HepG2 (cell line): ENCODE results near the gene MZF1. TPM values are rescaled to one million over a fixed set of nuclear protein-coding genes. Genes with fewer than 3 reads are reported as not detected.

Source experiments
- MED1 ChIP-seq: sonication (generic); formaldehyde crosslinking; IDR thresholded peaks from 2 replicates; pipeline ENCODE4 v1.4.0; 2020; ENCODE audit warnings: missing genetic modification reagents
- MED8 ChIP-seq: sonication (generic); formaldehyde crosslinking; IDR thresholded peaks from 2 replicates; pipeline ENCODE4 v1.8.1; 2023; ENCODE audit warnings: mild to moderate bottlenecking, missing genetic modification reagents; ENCODE audit not compliant: insufficient replicate concordance
- POGZ ChIP-seq: sonication (generic); formaldehyde crosslinking; IDR thresholded peaks from 2 replicates; pipeline ENCODE4 v1.4.0; 2020; ENCODE audit warnings: mild to moderate bottlenecking, missing genetic modification reagents
- TMF1 ChIP-seq: sonication (generic); formaldehyde crosslinking; IDR thresholded peaks from 2 replicates; pipeline ENCODE4 v1.8.1; 2022; ENCODE audit warnings: low read depth, missing genetic modification reagents
- ZFP41 ChIP-seq: sonication (generic); formaldehyde crosslinking; IDR thresholded peaks from 2 replicates; pipeline ENCODE4 v1.4.0; 2020; ENCODE audit warnings: mild to moderate bottlenecking, missing genetic modification reagents, borderline replicate concordance
- ZNF337 ChIP-seq: sonication (generic); formaldehyde crosslinking; IDR thresholded peaks from 2 replicates; pipeline ENCODE4 v1.5.1; 2020; ENCODE audit warnings: missing genetic modification reagents, low read depth, mild to moderate bottlenecking, borderline replicate concordance
- ZNF570 ChIP-seq: sonication (generic); formaldehyde crosslinking; IDR thresholded peaks from 2 replicates; pipeline ENCODE4 v1.4.0; 2020; ENCODE audit warnings: mild to moderate bottlenecking, missing genetic modification reagents, borderline replicate concordance
- ZNF619 ChIP-seq: sonication (generic); formaldehyde crosslinking; IDR thresholded peaks from 2 replicates; pipeline ENCODE4 v1.4.0; 2020; ENCODE audit warnings: mild to moderate bottlenecking, missing genetic modification reagents
- ZNF670 ChIP-seq: sonication (generic); formaldehyde crosslinking; IDR thresholded peaks from 2 replicates; pipeline ENCODE4 v1.8.0; 2022; ENCODE audit warnings: mild to moderate bottlenecking, missing genetic modification reagents, borderline replicate concordance
- polyA plus RNA-seq, 8 experiments: library from polyadenylated mRNA; depleted of rRNA in 3 of 8; stranded (reverse) in 7 of 8; unstranded in 1 of 8; fragments of >200 nt; fragmentation: Illumina TruSeq in 4 of 8; extraction: Trizol in 4 of 8; gene quantifications; 2 replicates each; pipeline versions ENCODE4 v1.2.1 to v1.2.3, GENCODE V29; 2011 to 2016; ENCODE audit warnings: low read depth in 4 of 8, missing spikeins in 1 of 8, mixed read lengths in 1 of 8; ENCODE audit not compliant: insufficient read depth in 1 of 8
- total RNA-seq, 5 experiments: library from RNA; depleted of rRNA; stranded (reverse); fragments of >200 nt; fragmentation: Illumina TruSeq; extraction: Trizol; gene quantifications; 2 replicates each; pipeline ENCODE4 v1.2.3, GENCODE V29; 2016; ENCODE audit warnings: low read depth in 1 of 5
- TF ChIP-seq, protein P1 (sequence below): sonication (generic); formaldehyde crosslinking; IDR thresholded peaks from 2 replicates; pipeline ENCODE4 v1.4.0; 2020; ENCODE audit warnings: missing genetic modification reagents, borderline replicate concordance
- TF ChIP-seq, protein P2 (sequence below): sonication (generic); formaldehyde crosslinking; IDR thresholded peaks from 2 replicates; pipeline ENCODE4 v1.5.0; 2020; ENCODE audit warnings: missing genetic modification reagents
- TF ChIP-seq, protein P3 (sequence below): sonication (generic); formaldehyde crosslinking; conservative IDR thresholded peaks from 2 replicates; pipeline ENCODE4 v1.4.0; 2020; ENCODE audit warnings: missing genetic modification reagents
- TF ChIP-seq, protein P4 (sequence below): sonication (generic); formaldehyde crosslinking; IDR thresholded peaks from 2 replicates; pipeline ENCODE4 v1.5.1; 2020; ENCODE audit warnings: missing genetic modification reagents, mild to moderate bottlenecking, borderline replicate concordance
- TF ChIP-seq, protein P5 (sequence below): sonication (generic); formaldehyde crosslinking; IDR thresholded peaks from 2 replicates; pipeline ENCODE4 v1.5.1; 2020; ENCODE audit warnings: mild to moderate bottlenecking, missing genetic modification reagents, moderate library complexity

MZF1 gene
- total and polyA plus RNA-seq, 2 of the 13 experiments (the other 11 are each of a cell fraction or from before 2014, with no cell fraction given): 3.1 to 8.1 TPM

DNA sequence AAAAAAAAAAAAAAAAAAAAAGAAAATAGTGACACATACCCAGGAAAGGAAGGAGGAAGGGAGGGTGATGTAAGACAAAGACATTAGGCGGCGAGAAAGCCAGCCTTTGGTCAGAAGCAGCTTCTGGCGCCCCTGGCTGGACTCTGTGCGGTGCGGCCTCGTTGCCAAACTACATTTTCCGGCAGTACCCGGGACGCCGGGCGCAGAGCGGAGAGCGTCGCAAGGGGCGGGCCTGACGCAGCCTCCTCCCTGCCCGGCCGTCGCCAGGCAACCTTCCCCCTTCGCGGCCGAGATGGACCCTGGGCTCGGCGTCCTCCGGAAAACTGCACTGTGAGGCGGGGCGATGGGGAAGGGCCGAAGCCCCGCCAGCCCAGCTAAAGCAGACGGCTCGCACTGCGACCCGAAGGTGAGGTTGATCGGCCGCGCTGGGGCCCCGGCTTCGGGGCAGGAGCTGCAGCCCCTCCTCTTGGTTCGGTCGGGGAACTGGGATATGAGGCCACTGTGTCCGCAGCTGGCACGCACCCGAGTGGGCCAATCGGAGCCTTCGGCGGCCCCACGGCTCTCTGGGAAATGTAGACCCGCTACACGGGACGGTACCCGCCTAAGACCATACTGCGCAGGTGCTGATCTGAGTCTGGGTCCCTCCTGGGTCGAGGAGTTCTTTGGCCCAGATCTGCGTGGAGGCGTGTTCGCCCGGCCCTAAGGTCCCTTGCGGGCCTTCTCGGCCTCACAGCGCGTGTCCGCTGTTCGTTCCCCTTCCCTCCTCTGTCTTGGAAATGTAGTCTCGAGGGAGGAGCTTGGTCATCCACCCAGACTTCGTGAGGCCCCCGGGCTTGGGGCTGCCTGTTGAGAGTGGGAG, 2.3 kb upstream of the MZF1 start (continued):
- no peak for TF ChIP-seq ZNF337 (CRISPR knock-in tag)
- no peak for TF ChIP-seq ZFP41 (CRISPR knock-in tag)
- TF ChIP-seq TMF1: no peak
- TF ChIP-seq, protein P1, sequence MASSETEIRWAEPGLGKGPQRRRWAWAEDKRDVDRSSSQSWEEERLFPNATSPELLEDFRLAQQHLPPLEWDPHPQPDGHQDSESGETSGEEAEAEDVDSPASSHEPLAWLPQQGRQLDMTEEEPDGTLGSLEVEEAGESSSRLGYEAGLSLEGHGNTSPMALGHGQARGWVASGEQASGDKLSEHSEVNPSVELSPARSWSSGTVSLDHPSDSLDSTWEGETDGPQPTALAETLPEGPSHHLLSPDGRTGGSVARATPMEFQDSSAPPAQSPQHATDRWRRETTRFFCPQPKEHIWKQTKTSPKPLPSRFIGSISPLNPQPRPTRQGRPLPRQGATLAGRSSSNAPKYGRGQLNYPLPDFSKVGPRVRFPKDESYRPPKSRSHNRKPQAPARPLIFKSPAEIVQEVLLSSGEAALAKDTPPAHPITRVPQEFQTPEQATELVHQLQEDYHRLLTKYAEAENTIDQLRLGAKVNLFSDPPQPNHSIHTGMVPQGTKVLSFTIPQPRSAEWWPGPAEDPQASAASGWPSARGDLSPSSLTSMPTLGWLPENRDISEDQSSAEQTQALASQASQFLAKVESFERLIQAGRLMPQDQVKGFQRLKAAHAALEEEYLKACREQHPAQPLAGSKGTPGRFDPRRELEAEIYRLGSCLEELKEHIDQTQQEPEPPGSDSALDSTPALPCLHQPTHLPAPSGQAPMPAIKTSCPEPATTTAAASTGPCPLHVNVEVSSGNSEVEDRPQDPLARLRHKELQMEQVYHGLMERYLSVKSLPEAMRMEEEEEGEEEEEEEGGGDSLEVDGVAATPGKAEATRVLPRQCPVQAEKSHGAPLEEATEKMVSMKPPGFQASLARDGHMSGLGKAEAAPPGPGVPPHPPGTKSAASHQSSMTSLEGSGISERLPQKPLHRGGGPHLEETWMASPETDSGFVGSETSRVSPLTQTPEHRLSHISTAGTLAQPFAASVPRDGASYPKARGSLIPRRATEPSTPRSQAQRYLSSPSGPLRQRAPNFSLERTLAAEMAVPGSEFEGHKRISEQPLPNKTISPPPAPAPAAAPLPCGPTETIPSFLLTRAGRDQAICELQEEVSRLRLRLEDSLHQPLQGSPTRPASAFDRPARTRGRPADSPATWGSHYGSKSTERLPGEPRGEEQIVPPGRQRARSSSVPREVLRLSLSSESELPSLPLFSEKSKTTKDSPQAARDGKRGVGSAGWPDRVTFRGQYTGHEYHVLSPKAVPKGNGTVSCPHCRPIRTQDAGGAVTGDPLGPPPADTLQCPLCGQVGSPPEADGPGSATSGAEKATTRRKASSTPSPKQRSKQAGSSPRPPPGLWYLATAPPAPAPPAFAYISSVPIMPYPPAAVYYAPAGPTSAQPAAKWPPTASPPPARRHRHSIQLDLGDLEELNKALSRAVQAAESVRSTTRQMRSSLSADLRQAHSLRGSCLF (CRISPR knock-in tag): no peak
- TF ChIP-seq, protein P2, sequence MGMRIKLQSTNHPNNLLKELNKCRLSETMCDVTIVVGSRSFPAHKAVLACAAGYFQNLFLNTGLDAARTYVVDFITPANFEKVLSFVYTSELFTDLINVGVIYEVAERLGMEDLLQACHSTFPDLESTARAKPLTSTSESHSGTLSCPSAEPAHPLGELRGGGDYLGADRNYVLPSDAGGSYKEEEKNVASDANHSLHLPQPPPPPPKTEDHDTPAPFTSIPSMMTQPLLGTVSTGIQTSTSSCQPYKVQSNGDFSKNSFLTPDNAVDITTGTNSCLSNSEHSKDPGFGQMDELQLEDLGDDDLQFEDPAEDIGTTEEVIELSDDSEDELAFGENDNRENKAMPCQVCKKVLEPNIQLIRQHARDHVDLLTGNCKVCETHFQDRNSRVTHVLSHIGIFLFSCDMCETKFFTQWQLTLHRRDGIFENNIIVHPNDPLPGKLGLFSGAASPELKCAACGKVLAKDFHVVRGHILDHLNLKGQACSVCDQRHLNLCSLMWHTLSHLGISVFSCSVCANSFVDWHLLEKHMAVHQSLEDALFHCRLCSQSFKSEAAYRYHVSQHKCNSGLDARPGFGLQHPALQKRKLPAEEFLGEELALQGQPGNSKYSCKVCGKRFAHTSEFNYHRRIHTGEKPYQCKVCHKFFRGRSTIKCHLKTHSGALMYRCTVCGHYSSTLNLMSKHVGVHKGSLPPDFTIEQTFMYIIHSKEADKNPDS: 0 out of 2 replicates have a peak, but pooled peaks have one; percentile 38
- 0 out of 2 replicates have a peak, but pooled peaks have one; percentile 56 for TF ChIP-seq ZNF670 (CRISPR knock-in tag)
- TF ChIP-seq, protein P3, sequence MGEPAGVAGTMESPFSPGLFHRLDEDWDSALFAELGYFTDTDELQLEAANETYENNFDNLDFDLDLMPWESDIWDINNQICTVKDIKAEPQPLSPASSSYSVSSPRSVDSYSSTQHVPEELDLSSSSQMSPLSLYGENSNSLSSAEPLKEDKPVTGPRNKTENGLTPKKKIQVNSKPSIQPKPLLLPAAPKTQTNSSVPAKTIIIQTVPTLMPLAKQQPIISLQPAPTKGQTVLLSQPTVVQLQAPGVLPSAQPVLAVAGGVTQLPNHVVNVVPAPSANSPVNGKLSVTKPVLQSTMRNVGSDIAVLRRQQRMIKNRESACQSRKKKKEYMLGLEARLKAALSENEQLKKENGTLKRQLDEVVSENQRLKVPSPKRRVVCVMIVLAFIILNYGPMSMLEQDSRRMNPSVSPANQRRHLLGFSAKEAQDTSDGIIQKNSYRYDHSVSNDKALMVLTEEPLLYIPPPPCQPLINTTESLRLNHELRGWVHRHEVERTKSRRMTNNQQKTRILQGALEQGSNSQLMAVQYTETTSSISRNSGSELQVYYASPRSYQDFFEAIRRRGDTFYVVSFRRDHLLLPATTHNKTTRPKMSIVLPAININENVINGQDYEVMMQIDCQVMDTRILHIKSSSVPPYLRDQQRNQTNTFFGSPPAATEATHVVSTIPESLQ (CRISPR knock-in tag): no peak
- TF ChIP-seq MED8: no peak
- peak; percentile 15; the same call in 1 of the 2 replicates for TF ChIP-seq POGZ
- TF ChIP-seq, protein P4, sequence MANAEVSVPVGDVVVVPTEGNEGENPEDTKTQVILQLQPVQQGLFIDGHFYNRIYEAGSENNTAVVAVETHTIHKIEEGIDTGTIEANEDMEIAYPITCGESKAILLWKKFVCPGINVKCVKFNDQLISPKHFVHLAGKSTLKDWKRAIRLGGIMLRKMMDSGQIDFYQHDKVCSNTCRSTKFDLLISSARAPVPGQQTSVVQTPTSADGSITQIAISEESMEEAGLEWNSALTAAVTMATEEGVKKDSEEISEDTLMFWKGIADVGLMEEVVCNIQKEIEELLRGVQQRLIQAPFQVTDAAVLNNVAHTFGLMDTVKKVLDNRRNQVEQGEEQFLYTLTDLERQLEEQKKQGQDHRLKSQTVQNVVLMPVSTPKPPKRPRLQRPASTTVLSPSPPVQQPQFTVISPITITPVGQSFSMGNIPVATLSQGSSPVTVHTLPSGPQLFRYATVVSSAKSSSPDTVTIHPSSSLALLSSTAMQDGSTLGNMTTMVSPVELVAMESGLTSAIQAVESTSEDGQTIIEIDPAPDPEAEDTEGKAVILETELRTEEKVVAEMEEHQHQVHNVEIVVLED (CRISPR knock-in tag): peak; percentile 98
- TF ChIP-seq ZNF619 (CRISPR knock-in tag): no peak
- peak; percentile 63 for TF ChIP-seq MED1
- TF ChIP-seq, protein P5, sequence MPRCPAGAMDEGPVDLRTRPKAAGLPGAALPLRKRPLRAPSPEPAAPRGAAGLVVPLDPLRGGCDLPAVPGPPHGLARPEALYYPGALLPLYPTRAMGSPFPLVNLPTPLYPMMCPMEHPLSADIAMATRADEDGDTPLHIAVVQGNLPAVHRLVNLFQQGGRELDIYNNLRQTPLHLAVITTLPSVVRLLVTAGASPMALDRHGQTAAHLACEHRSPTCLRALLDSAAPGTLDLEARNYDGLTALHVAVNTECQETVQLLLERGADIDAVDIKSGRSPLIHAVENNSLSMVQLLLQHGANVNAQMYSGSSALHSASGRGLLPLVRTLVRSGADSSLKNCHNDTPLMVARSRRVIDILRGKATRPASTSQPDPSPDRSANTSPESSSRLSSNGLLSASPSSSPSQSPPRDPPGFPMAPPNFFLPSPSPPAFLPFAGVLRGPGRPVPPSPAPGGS (CRISPR knock-in tag): peak; percentile 62; the same call in 1 of the 2 replicates
- no peak for TF ChIP-seq ZNF570 (CRISPR knock-in tag)
